Measurements from ENCODE around the gene FAM171A2. TPM values are rescaled to one million over a fixed set of nuclear protein-coding genes. Genes with fewer than 3 reads are reported as not detected.

Gene FAM171A2
- total RNA-seq, 1 experiment from 2014 or later = 27.5 TPM

DNA sequence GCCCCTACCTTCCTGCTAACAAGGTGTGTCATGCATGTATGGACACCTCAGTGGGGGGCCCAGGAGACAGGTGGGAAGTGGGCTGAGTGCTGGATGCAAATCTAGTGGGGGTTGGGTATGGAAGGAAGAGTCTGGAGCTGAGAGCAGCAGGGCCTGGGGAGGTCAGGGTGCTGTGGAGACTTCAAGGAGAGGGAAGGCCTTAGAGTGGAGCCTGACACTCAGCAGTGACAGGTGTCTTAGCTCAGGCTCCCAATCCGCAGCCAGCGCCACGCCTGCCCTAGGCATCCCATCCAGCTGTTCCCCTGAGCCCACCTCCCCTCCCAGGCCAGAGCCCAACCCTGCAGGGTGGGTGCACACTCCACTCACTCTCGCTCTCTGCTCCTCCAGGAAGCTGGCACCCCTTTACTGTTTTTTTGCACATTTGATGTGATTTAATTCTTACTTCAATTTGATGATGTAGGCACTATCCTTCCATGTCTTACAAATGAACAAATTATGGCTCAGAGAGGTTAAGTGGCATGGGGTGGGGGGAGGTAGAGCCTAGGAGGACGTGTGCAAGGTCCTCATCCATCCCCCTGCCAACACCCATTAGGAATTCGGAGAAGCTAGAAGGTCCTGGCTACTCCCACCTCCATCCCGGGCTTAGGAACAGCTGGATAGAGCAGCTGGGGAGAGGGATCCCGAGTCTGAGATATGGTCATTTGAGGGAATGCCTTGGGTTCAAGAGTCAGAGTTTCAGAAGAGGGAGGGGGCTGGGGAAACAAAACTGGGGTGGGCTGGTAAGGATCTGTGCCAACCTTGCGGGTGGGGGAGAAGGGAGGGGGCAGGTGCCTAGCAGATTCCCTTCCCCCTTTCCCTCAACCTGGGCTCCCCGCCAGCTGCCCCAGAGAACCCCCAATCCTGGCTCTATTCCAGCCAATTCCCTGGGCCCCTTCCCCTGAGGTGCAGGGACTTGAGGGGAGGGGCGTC, 2.1 kb downstream of the FAM171A2 start:
- Histone ChIP-seq H4K91ac (ENCODE audit: insufficient read length, low read depth, low read length) (no peak overlapping the region), H3K9me3 (ENCODE audit: control insufficient read depth, low read depth, low read length) (no peaks in the 10 kb centered on the region), H2BK120ac (ENCODE audit: low read depth, low read length, poor library complexity, severe bottlenecking) (no peak overlapping the region), H2BK15ac (ENCODE audit: low read depth, low read length) (no peak overlapping the region), H2AFZ (ENCODE audit: low read length) (no peak overlapping the region), H4K20me1 (ENCODE audit: control insufficient read depth, insufficient read depth, insufficient read length) (no peaks in the 10 kb centered on the region), H3K79me1 (ENCODE audit: insufficient read depth, low read depth, low read length, poor library complexity, severe bottlenecking) (no peaks in the 10 kb centered on the region), H2BK12ac (ENCODE audit: insufficient read length, low read depth, low read length) (no peak overlapping the region), H2BK5ac (ENCODE audit: insufficient read length, low read length) (no peak overlapping the region), H3K14ac (ENCODE audit: insufficient read depth, low read length) (no peak overlapping the region), H3K79me2 (ENCODE audit: insufficient read depth, low read length) (no peaks in the 10 kb centered on the region), H3K4me2 (ENCODE audit: insufficient read depth, insufficient read length, low read length) (peak overlapping the region; percentile 9), H2AK5ac (ENCODE audit: insufficient read length, low read length) (no peak overlapping the region), H3K9ac (ENCODE audit: extremely low read depth, insufficient read length, low read length) (no peak overlapping the region), H3K4me1 (ENCODE audit: insufficient read depth, low read length) (peaks cover 14% of the 10 kb centered on the region), H3K23me2 (ENCODE audit: insufficient read length, low read depth, low read length, poor library complexity, severe bottlenecking) (peaks cover 13% of the 10 kb centered on the region), H3K4ac (ENCODE audit: low read depth, low read length) (no peak overlapping the region), H3K23ac (ENCODE audit: insufficient read length, low read depth, low read length) (no peak overlapping the region), H4K5ac (ENCODE audit: insufficient read length, low read depth, low read length) (no peak overlapping the region), H3T11ph (ENCODE audit: low read length) (no peak overlapping the region), H3K27ac (ENCODE audit: insufficient read length, low read depth, low read length) (no peak overlapping the region), H4K8ac (replicated peaks; ENCODE audit: insufficient read length, low read depth, low read length) (no peak overlapping the region), H3K18ac (ENCODE audit: insufficient read length, low read depth, low read length) (peak overlapping the region; percentile 35), H3K27me3 (ENCODE audit: insufficient read depth, low read length) (no peaks in the 10 kb centered on the region), H2BK20ac (ENCODE audit: low read depth, low read length, poor library complexity, severe bottlenecking) (no peak overlapping the region), H3K56ac (ENCODE audit: insufficient read length, low read depth, low read length) (no peak overlapping the region)
- Mint-ChIP-seq H3K27ac (peak overlapping the region in 1 of 3 experiments; percentile 65; a peak in 2 of 7 replicates), H3K27me3 (ENCODE audit: low read depth) (peaks cover 27% of the 10 kb centered on the region), H3K36me3 (ENCODE audit: insufficient read depth in 1 of 3, low read depth in 3 of 3) (peaks cover 0 to 15% (median 9%) of the 10 kb centered on the region in 3 experiments; a peak in 5 of 7 replicates), H3K4me3 (peak overlapping the region; percentile 75 to 90), H3K9me3 (no peaks in the 10 kb centered on the region), H3K4me1 (peaks cover 22 to 32% of the 10 kb centered on the region in 2 experiments)
- TF ChIP-seq, protein P1, sequence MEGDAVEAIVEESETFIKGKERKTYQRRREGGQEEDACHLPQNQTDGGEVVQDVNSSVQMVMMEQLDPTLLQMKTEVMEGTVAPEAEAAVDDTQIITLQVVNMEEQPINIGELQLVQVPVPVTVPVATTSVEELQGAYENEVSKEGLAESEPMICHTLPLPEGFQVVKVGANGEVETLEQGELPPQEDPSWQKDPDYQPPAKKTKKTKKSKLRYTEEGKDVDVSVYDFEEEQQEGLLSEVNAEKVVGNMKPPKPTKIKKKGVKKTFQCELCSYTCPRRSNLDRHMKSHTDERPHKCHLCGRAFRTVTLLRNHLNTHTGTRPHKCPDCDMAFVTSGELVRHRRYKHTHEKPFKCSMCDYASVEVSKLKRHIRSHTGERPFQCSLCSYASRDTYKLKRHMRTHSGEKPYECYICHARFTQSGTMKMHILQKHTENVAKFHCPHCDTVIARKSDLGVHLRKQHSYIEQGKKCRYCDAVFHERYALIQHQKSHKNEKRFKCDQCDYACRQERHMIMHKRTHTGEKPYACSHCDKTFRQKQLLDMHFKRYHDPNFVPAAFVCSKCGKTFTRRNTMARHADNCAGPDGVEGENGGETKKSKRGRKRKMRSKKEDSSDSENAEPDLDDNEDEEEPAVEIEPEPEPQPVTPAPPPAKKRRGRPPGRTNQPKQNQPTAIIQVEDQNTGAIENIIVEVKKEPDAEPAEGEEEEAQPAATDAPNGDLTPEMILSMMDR (conservative IDR thresholded peaks at IDR 0.05) = no peak
- no peak for DNase-seq
- no CpG with 5 or more reads among the region's 11 CpGs for WGBS (ENCODE audit: extremely low coverage, insufficient read length, low lambda C conversion rate)

All from H9 (cell line).